Measurements from ENCODE around the gene TAF1B. TPM values are rescaled to one million over a fixed set of nuclear protein-coding genes. Genes with fewer than 3 reads are reported as not detected.

TAF1B gene
- 10 to 100 TPM in 2 of 3 donors, 1 to 10 TPM in 1; 9.4 to 14.1 (median 13.2) TPM for total RNA-seq
- long read RNA-seq, donor 1, partial matches to known transcripts: 2 of 9 reads
- long read RNA-seq, donor 1, other reads (novel, unspliced or antisense): 2 of 9 reads
- long read RNA-seq, donor 2, partial matches to known transcripts: 2 of 4 reads
- long read RNA-seq, donor 2, other reads (novel, unspliced or antisense): 1 of 4 reads

DNA sequence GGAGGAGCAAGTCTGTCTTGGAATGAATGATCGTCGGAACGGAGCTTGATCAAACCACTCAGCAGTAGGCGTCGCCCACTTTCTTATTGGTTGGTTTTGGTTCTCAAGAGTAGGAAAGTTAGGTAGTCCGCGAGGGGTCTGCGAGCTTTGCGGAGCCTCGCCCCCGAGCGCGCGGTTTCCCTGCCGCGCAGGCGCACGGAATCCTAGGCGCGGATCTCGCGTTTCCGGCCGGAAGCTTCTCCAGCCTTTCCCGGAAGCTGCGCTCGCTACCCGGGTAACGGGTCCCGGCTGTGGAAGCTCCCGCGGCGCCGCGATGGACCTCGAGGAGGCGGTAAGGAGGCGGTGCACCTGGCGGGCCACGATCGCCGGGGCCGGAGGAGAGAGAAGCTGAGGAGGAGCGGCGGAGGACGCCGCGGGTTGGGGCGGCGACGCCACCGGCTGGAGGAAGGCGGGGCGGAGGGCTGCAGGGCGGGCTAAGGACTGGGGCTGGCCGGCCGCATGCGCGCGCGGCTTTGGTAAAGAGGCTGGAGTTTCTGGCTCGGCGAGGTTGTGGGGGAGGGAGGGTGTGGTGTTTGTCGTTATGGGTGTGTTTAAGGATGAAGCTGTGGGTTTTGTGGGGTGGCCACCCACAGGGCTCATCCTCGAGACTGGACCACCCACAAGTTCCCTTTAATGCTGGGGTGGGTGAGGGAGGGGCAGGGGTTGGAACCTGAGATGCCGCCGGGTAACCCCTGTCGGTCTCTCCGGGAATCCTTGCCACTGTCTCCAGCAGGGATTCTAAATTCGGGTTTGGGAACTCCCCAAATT, at the start of gene TAF1B:
TAF1B (plus strand) TSS at position 246 of the 807 bp plus-strand sequence; CDS start at position 314, 68 bp downstream.
- TF ChIP-seq, protein P1, sequence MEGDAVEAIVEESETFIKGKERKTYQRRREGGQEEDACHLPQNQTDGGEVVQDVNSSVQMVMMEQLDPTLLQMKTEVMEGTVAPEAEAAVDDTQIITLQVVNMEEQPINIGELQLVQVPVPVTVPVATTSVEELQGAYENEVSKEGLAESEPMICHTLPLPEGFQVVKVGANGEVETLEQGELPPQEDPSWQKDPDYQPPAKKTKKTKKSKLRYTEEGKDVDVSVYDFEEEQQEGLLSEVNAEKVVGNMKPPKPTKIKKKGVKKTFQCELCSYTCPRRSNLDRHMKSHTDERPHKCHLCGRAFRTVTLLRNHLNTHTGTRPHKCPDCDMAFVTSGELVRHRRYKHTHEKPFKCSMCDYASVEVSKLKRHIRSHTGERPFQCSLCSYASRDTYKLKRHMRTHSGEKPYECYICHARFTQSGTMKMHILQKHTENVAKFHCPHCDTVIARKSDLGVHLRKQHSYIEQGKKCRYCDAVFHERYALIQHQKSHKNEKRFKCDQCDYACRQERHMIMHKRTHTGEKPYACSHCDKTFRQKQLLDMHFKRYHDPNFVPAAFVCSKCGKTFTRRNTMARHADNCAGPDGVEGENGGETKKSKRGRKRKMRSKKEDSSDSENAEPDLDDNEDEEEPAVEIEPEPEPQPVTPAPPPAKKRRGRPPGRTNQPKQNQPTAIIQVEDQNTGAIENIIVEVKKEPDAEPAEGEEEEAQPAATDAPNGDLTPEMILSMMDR (IDR thresholded peaks at IDR 0.05): peak; percentile 58
- Histone ChIP-seq H3K9me3 (no peaks in the 10 kb centered on the region), H3K4me3 (peak within 1 kb of the TSS; percentile 63), H3K36me3 (ENCODE audit: low read depth) (no peaks in the 10 kb centered on the region), H3K4me1 (ENCODE audit: low read depth) (peaks cover 3% of the 10 kb centered on the region)
- DNase-seq: peak; percentile 92 to 93 (median 93)
- intact Hi-C loops (cut with DNase I, micrococcal nuclease): no loop called here
- peak; percentile 97 for ATAC-seq

DNA sequence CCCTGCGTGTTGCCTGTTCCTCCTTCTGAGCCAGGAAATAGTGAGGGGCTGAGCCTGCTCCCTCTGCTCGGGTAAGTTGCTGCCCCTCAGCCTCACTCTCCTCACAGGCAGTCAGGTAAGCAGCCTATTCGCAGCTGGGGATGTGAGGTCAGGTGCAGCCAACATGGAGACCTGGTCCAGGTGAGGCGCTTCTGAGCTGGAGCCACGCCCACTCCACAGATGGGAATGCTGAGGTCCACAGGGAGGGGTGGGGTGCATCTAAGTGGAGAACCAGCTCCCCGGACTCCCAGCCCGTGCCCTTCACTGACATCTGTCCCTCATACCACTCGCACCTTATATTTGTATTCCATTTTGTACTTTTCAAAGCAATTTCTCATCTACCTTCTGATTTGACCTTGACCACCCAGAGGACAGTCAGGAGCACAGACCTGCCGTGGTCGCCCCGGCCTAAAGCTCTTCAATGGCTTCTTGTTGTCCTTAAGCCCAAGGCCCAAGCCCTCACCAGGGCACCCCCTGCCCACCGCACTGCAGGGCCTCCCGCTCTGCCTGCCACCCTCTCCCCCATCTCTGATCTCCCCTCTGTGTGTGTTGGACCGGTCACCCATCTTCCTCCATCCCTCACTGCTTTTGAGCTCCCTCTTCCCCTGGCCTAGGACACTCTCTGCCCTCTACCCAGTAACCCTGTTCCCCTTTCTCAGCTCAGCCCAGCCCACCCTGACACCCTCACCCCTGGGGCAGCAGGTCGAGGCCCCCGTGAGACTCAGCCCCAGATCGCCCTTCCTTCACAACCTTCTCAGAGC, 49.2 kb upstream of the TAF1B start:
- intact Hi-C loops (cut with DNase I, micrococcal nuclease): no loop called here
- DNase-seq (no peak), ATAC-seq (no peak)
- no peak overlapping the region for H3K4me3 ChIP-seq
- no peaks in the 10 kb centered on the region for H3K9me3 ChIP-seq
- TF ChIP-seq, protein P1 (IDR thresholded peaks at IDR 0.05): no peak
- no peaks in the 10 kb centered on the region for H3K36me3 ChIP-seq (ENCODE audit: low read depth)
- peaks cover 13% of the 10 kb centered on the region for H3K4me1 ChIP-seq (ENCODE audit: low read depth)

DNA sequence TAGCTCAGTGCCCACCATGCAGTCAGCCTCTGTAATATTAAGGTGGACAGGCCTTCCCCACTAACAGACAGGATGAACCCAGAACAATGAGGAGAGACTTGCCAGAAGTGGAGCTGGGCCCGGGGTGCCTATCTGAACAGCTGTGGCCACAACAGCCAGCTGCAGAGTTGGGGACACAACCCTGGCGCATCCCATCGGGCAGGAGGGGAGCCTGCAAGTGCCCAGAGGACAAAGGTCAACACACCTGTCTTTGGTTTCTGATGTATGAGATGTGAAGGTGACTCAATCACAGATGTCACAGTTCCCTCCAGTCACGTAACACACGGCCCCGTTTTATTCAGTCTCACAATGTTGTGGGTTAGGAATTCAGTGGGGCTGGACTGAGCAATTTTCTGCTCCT, 48.2 kb upstream of the TAF1B start:
- H3K36me3 ChIP-seq (ENCODE audit: low read depth): no peaks in the 10 kb centered on the region
- H3K4me1 ChIP-seq (ENCODE audit: low read depth): peaks cover 22% of the 10 kb centered on the region
- H3K4me3 ChIP-seq: no peak overlapping the region
- TF ChIP-seq, protein P1 (IDR thresholded peaks at IDR 0.05): no peak
- no peaks in the 10 kb centered on the region for H3K9me3 ChIP-seq
- intact Hi-C loops (cut with DNase I, micrococcal nuclease): no loop called here
- DNase-seq: no peak
- ATAC-seq: no peak

DNA sequence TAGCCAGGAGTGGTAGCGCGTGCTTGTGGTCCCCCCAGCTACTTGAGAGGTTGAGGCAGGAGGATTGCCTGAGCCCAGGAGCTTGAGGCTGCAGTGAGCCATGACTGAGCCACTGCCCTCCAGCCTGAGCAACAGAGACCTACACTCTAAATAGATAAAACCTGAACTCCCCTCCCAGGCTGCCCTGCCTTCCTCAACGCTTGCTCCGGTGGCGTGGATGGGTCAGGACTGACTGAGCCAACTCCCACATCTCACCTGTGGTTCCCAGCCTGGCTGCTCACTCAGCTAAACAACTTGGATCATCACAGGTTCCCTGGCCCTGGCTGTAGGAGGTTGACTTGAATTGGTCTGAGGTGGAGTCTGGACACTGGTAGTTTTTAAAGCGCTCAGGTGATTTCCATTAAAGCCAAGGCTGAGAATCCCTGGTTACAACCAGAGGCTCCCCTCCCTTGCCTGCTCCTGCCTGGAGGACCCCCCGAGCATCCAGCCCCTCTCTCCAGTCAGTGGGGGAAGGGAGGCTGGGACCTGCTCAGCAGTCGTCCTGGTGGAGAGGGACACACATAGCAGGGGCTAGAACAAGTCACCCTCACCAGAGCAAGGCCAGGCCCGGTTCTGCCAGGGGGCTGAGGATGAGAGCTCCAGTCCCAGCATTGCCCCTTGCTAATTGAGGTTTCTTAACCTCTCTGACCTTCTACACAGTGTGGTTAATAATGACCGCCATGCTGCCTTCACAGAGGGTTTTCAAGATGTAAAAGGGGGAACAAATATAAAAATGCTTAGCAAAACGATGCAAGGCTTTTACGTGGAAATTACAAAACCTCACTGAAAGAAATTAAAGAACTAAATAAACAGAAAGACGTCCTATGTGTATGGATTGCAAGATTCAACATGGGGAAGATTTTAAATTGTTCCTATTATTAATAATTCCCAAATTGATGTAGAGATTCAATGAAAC, 46.9 kb upstream of the TAF1B start:
- intact Hi-C loops (cut with DNase I, micrococcal nuclease): no loop called here
- no peak overlapping the region for H3K4me3 ChIP-seq
- TF ChIP-seq, protein P1 (IDR thresholded peaks at IDR 0.05): no peak
- no peaks in the 10 kb centered on the region for H3K9me3 ChIP-seq
- no peaks in the 10 kb centered on the region for H3K36me3 ChIP-seq (ENCODE audit: low read depth)
- ATAC-seq (no peak), DNase-seq (no peak)
- H3K4me1 ChIP-seq (ENCODE audit: low read depth): peaks cover 28% of the 10 kb centered on the region

DNA sequence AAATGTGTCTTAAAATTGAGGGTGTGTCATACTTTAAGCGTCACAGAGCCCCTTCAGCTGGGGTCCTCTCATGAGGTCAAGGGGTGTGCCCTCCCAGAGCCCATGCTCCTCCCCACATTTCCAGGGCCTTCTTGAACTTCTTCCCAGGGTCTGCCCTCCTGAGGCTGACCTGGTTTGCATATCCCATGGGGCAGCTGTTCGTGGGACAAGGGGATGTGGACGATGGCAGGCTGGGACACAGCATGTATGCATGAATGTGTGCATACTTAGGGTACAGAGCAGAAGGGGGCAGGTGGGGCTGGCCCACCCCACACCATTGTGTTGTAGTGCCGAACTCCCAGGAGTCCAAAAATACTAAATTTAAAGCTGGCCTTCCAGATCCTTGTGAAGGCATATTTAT, 46.2 kb upstream of the TAF1B start:
- DNase-seq: no peak
- intact Hi-C loops (cut with DNase I, micrococcal nuclease): no loop called here
- TF ChIP-seq, protein P1 (IDR thresholded peaks at IDR 0.05): no peak
- Histone ChIP-seq H3K36me3 (ENCODE audit: low read depth) (no peaks in the 10 kb centered on the region), H3K4me1 (ENCODE audit: low read depth) (peaks cover 32% of the 10 kb centered on the region), H3K9me3 (no peaks in the 10 kb centered on the region), H3K4me3 (no peak overlapping the region)
- ATAC-seq: no peak
